Fibroblast of lung (primary cell): ENCODE data around the gene TSPAN18. TPM values are rescaled to one million over a fixed set of nuclear protein-coding genes. Genes with fewer than 3 reads are reported as not detected.

ENCODE experiments used
- DNase-seq, 2 donors: peaks; one replicate each; pipeline versions ENCODE4 v3.0.0 to v3.0.0-alpha.2; 2010; ENCODE audit warnings: low read depth in 2 of 2
- H2AFZ ChIP-seq: 2 replicates; pipeline ENCODE4 v1.5.1; 2012; ENCODE audit warnings: low read length, control low read depth, inconsistent platforms
- H3K27ac ChIP-seq: 2 replicates; pipeline ENCODE4 v1.5.1; 2011; ENCODE audit warnings: low read length, control low read depth; ENCODE audit not compliant: insufficient read depth
- H3K27me3 ChIP-seq: 2 replicates; pipeline ENCODE4 v1.5.1; 2011; ENCODE audit warnings: mild to moderate bottlenecking, low read length; ENCODE audit not compliant: control insufficient read depth, insufficient read depth
- H3K36me3 ChIP-seq: 2 replicates; pipeline ENCODE4 v1.5.1; 2011; ENCODE audit warnings: low read length; ENCODE audit not compliant: control insufficient read depth, insufficient read depth
- H3K4me1 ChIP-seq: 2 replicates; pipeline ENCODE4 v1.5.1; 2011; ENCODE audit warnings: low read length; ENCODE audit not compliant: control insufficient read depth, insufficient read depth; ENCODE audit errors: extremely low read depth
- H3K4me2 ChIP-seq: 2 replicates; pipeline ENCODE4 v1.5.1; 2011; ENCODE audit warnings: low read length, control low read depth; ENCODE audit not compliant: insufficient read depth; ENCODE audit errors: extremely low read depth
- H3K4me3 ChIP-seq, 4 experiments: fragments of 200-600 bp in 1 of 4; sonication (generic) in 1 of 4; replicated peaks in 1 of 4; 2 replicates each; pipeline ENCODE4 v1.5.1; 2011 to 2016; ENCODE audit warnings: low read length in 4 of 4, low read depth in 3 of 4, mild to moderate bottlenecking in 3 of 4, control low read depth in 2 of 4, inconsistent platforms in 1 of 4, mixed read lengths in 1 of 4; ENCODE audit not compliant: insufficient read depth in 1 of 4; ENCODE audit errors: control extremely low read depth in 1 of 4
- H3K79me2 ChIP-seq: 2 replicates; pipeline ENCODE4 v1.5.1; 2012; ENCODE audit warnings: mild to moderate bottlenecking, low read length, inconsistent platforms; ENCODE audit not compliant: control insufficient read depth, insufficient read depth
- H3K9ac ChIP-seq: 2 replicates; pipeline ENCODE4 v1.5.1; 2011; ENCODE audit warnings: mild to moderate bottlenecking, low read length, control low read depth; ENCODE audit not compliant: insufficient read depth
- H3K9me3 ChIP-seq: 2 replicates; pipeline ENCODE4 v1.5.1; 2012; ENCODE audit warnings: low read depth, low read length; ENCODE audit not compliant: control insufficient read depth, insufficient read depth
- H4K20me1 ChIP-seq: 2 replicates; pipeline ENCODE4 v1.5.1; 2011; ENCODE audit warnings: low read length; ENCODE audit not compliant: control insufficient read depth, insufficient read depth; ENCODE audit errors: extremely low read depth
- CTCF ChIP-seq, 2 donors: IDR thresholded peaks in 1 of 2; conservative IDR thresholded peaks in 1 of 2; 1 replicate in 1 of 2; 2 replicates in 1 of 2; pipeline ENCODE4 v1.5.1; 2011 to 2012; ENCODE audit warnings: low read length in 2 of 2, control low read depth in 1 of 2, inconsistent platforms in 1 of 2, low read depth in 1 of 2, mild to moderate bottlenecking in 1 of 2
- EZH2 ChIP-seq: IDR thresholded peaks from 2 replicates; pipeline ENCODE4 v1.5.1; 2012; ENCODE audit warnings: low read length, control low read depth, mild to moderate bottlenecking; ENCODE audit errors: missing control alignments
- polyA plus RNA-seq, 2 donors: library from polyadenylated mRNA; depleted of rRNA in 1 of 2; stranded (reverse) in 1 of 2; unstranded in 1 of 2; fragments of >200 nt; gene quantifications; 2 replicates each; pipeline ENCODE4 v1.2.1, GENCODE V29; 2011 to 2012; ENCODE audit warnings: missing spikeins in 1 of 2
- total RNA-seq: library from RNA; depleted of rRNA; stranded (reverse); fragments of >200 nt; gene quantifications from 2 replicates; pipeline ENCODE4 v1.2.1, GENCODE V29; 2014

TSPAN18 gene
- total and polyA plus RNA-seq, 2 donors (not counting 1 experiment from before 2014, with no cell fraction given) = 0.15 TPM; not detected in 1

DNA sequence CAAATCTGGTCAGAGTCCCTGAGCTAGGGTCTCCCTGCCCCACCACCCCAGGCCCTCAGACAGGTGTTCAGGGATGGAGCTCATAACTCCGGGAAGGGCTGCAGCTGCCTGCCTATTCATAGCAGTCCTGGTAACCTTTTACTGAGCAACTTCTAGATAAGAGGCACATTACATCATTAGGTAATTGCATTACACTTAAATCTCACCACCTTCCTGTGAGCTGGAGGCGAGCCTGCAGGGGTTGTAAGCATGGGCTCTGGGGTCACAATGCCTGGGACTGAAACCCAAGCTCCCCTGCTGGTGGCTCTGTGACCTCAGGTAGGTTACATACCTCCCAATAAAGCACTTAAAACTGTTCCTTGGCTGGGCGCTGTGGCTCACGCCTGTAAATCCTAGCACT, 201.4 kb downstream of the TSPAN18 start:
- Histone ChIP-seq H3K36me3 (peaks cover 1% of the 10 kb centered on the region), H3K9ac (no peak overlapping the region), H3K4me1 (no peaks in the 10 kb centered on the region), H4K20me1 (no peaks in the 10 kb centered on the region), H3K4me2 (no peak overlapping the region), H2AFZ (no peak overlapping the region), H3K27ac (no peak overlapping the region), H3K79me2 (no peaks in the 10 kb centered on the region), H3K27me3 (no peaks in the 10 kb centered on the region), H3K9me3 (no peaks in the 10 kb centered on the region), H3K4me3 (no peak overlapping the region)
- no peak for DNase-seq
- TF ChIP-seq EZH2 (no peak), CTCF (conservative IDR thresholded peaks at IDR 0.05 in 1 of 2, IDR thresholded peaks at IDR 0.05 in 1 of 2; ENCODE audit: low read depth in 1 of 2, low read length in 2 of 2) (no peak)

GRCh38 chr11:44928816-44929215, 202.1 kb downstream of the TSPAN18 start:
- Histone ChIP-seq H3K36me3 (peaks cover 1% of the 10 kb centered on the region), H3K27ac (no peak overlapping the region), H3K4me3 (no peak overlapping the region), H3K27me3 (no peaks in the 10 kb centered on the region), H3K79me2 (no peaks in the 10 kb centered on the region), H2AFZ (no peak overlapping the region), H3K4me2 (no peak overlapping the region), H3K4me1 (no peaks in the 10 kb centered on the region), H4K20me1 (no peaks in the 10 kb centered on the region), H3K9me3 (no peaks in the 10 kb centered on the region), H3K9ac (no peak overlapping the region)
- no peak for DNase-seq
- TF ChIP-seq EZH2 = no peak
- no peak for TF ChIP-seq CTCF (conservative IDR thresholded peaks at IDR 0.05 in 1 of 2, IDR thresholded peaks at IDR 0.05 in 1 of 2; ENCODE audit: low read depth in 1 of 2, low read length in 2 of 2)

- no peaks in the 10 kb centered on the region for H4K20me1 ChIP-seq
- no peak overlapping the region for H3K27ac ChIP-seq
- DNase-seq = no peak
- H3K4me2 ChIP-seq = no peak overlapping the region
- no peak overlapping the region for H3K4me3 ChIP-seq
- no peak overlapping the region for H3K9ac ChIP-seq
- no peaks in the 10 kb centered on the region for H3K27me3 ChIP-seq
- H3K36me3 ChIP-seq = peaks cover 10% of the 10 kb centered on the region
- H2AFZ ChIP-seq = no peak overlapping the region
- no peaks in the 10 kb centered on the region for H3K79me2 ChIP-seq
- H3K4me1 ChIP-seq = no peaks in the 10 kb centered on the region
- no peaks in the 10 kb centered on the region for H3K9me3 ChIP-seq
- TF ChIP-seq EZH2 (no peak), CTCF (conservative IDR thresholded peaks at IDR 0.05 in 1 of 2, IDR thresholded peaks at IDR 0.05 in 1 of 2; ENCODE audit: low read depth in 1 of 2, low read length in 2 of 2) (no peak)
Measured at GRCh38 chr11:44930588-44931302, 204.0 kb downstream of the TSPAN18 start.
